Stimulated activated naive CD4-positive, alpha-beta T cell treated with Interleukin-2 at 50 U/mL for 16 hours (primary cell): Measurements from ENCODE around the gene WDR18.
A peak's percentile ranks its signal among the peaks of the same experiment; 100 is the strongest.

ENCODE experiments used
- DNase-seq: peaks from one replicate; lab custom pipeline; 2025; lab: John Stamatoyannopoulos, UW

The WDR18 gene

GRCh38 chr19:984165-984967 is at the start of gene WDR18:
WDR18 (plus strand) TSS chr19:984345; CDS start chr19:984354, 9 bp downstream.
- DNase-seq, result peak; percentile 89

GRCh38 chr19:934865-935479 is 49.2 kb upstream of the WDR18 start:
- no peak for DNase-seq

GRCh38 chr19:936175-936546 is 48.0 kb upstream of the WDR18 start:
- no peak for DNase-seq

DNA sequence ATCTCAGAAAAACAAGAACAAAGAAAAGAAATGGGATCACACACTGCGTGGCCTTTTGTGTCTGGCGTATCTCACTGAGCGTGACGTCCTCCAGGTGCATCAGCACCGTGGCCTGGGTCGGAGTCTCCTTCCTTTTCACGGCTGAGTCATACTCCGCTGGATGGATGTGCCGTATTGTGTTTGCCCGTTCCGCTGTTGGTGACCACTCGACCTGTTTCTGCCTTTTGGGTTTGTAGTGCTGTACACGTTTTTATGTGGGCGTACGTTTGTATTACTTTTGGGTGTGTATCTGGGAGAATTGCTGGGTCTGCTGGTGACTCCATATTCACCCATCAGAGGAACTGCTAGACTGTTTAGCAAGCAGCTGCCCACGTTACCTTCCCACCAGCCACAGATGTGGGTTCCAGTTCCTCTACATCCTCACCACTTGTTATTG is 46.9 kb upstream of the WDR18 start:
- DNase-seq, result peak; percentile 61

GRCh38 chr19:938233-938923 is 45.8 kb upstream of the WDR18 start:
- no peak for DNase-seq

- no peak for DNase-seq
These were observed 44.7 kb upstream of the WDR18 start for GRCh38 chr19:939439-939838.

GRCh38 chr19:939922-940321 is 44.2 kb upstream of the WDR18 start:
- DNase-seq, result no peak

DNA sequence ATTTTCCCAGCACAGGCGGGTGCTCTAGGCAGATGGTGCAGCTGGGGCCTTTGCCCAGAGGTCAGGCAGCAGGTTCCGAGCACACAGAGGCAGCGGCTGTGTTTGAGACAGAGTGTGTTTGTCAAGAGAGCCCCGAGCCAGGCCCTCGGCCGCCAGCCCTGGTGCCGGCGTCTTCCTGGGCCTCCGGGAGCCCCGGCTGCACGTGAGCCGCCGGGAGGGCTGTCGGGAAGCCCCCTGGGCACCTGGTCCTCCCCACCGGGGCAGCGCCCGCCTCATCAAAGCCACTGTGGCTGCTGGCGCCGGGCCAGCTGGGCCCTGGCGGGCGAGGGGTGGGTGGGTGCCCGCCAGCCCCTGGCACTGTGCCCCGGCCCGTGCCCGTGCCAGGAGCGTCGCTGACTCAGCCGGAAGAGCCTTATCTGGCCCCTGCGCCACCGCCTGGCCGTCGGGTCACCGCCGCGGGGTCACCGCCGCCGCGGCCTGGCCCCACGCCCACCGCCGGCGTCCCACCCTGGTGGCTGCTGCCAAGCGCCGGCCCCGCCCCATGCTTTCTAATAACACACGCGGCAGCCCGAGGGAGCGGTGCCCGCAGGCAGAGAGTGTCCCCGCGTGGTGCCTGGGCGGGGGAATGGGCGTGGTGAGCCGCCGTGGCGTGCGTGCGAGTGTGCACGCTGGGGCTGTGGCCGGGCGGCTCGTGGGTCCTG is 43.4 kb upstream of the WDR18 start:
- DNase-seq, result peak; percentile 66

DNA sequence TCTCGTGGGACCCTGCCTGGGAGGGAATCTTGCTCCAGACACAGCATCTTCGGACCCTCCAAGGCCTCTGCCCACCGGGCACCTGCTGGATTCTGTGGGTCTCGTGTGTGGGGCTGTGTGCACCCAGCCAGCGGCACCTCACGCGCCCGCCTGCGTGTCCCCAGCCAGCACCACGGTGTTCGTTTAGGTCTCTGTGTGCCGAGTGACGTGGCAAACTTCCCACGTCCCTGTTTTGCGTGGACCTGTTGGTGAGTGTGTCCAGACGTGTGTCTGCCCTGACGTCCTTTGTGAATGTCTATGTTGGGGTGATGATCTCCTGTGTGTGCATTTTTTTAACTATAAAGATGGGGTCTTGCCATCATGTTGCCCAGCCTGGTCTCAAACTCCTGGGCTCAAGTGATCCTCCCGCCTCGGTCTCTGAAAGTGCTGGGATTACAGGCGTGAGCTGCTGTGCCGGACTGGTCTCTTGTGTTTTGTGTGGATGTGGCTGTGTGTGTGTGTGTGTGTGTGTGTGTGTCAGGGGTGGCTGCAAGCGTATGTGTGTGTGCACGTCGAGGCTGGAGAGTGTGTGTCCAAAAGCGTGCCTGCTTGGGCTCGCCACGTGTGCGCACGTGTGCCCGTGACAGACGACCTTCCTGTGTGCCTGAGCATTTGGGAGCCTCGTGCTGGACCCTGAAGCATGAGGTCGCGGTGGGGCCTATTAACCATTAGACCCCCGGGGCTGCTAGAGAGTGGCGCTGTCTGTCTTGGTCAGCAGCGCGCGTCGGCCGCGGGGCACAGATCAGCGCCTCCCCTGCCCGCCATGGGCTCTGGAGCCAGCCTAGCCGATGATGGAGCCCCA is 42.6 kb upstream of the WDR18 start:
- no peak for DNase-seq

DNA sequence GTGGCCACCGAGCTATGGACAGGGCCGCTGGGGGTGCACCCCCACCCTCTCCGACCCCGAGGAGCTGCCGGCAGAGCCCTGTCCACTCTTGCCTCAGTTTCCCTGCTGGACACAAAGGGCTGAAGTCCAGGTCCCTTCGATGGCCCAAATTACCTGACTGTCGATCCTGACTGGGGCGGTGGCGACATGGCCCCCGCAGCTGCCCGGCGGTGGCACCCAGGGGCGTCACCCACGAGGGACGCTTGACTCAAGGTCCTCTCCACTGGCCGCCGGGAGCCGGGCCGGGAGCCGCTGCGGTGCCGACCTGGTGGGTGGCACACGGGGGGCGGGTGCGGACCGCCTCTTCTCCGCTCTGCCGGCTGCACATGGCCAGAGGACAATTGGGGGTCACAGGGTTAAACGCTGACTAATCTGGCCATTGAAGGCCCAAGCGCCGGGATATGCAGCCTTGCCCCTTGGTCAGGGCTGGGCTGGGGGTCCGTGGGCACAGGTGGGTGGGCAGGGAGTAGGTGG is 42.0 kb upstream of the WDR18 start:
- no peak for DNase-seq

DNA sequence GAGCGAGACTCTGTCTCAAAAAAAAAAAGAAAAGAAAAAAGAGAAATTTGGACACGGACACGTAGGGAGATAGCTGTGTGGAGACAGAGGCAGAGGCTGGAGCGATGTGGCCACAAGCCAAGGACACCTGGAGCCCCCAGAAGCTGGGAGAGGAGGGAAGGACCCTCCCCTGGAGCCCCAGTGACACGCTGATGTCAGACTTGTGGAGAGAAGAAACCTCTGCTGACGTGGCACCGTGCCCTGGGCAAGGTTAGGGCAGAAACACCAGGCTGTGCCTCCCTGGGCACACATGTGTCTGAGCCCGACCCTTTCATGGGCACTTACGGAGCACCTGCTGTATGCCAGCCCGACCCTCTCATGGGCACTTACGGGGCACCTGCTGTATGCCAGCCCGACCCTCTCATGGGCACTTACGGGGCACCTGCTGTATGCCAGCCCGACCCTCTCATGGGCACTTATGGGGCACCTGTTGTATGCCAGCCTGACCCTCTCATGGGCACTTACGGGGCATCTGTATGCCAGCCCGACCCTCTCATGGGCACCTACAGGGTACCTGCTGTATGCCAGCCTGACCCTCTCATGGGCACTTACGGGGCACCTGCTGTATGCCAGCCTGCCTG is 40.5 kb upstream of the WDR18 start:
- no peak for DNase-seq

GRCh38 chr19:944171-944567 is 40.0 kb upstream of the WDR18 start:
- no peak for DNase-seq

DNA sequence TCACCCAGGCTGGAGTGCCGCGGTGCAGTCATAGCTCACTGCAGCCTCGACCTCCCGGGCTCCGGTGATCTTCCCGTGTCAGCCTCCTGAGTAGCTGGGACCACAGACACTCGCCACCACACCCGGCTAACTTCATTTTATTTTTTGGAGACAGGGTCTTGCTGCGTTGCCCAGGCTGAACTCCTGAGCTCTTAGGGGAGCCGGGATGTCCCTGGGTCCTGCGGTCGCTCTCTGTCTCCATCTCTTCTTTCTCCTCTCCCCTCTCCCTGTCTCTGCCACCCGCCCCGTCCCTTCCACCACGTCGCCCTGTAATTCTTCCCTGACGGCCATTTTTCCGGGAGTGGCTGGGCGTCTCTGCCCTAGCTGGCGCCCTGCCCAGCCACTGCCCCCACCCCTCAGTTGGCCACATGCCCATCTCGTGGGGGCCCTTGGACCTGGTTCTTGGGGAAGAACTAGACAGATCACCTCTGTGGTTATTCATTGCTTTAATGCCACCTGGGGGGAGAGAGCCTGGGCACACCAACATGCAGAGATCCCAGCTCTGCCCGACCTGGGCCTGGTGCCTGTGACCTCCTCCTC is 39.4 kb upstream of the WDR18 start:
- no peak for DNase-seq

DNA sequence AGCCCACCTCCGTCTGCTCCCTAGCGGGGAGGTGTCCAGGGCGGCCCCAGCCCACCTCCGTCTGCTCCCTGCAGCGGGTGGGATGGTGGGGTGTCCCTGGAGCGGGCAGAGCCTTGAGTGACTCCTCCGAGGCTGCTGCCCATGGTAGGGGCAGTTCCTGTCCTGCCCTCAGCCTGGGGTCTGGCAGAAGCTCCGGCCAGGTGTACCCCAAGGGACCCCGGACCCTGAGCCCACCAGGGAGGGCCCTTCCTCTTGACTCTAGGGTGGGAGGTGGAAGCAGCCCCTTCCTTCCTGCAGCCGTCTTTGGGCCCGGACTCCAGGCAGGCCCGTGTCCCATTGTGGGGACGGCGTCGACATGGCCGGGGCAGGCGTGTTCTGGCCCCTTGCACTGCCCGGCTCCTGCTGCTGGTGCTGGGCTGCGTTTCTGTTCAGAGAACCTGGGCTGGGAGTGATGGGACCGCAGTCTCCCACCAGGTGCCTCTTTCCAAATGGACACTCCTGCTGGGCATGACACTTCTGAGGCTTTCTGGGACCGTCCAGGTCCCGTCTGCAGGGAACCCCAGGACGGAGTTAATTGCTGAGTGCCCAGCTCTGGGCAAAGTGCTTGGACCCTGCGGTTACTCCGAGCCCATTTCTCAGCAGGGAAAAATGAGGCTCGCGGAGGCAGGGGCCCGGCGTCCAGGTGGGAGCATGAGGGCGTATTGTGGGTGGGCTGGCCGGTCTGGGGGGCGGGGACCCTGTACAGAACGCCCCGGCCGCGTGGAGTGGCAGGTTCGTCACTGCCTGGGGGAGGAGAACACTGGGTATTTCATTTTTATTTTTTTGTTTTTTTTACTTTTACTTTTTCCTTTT is 38.5 kb upstream of the WDR18 start:
- DNase-seq, result no peak

DNA sequence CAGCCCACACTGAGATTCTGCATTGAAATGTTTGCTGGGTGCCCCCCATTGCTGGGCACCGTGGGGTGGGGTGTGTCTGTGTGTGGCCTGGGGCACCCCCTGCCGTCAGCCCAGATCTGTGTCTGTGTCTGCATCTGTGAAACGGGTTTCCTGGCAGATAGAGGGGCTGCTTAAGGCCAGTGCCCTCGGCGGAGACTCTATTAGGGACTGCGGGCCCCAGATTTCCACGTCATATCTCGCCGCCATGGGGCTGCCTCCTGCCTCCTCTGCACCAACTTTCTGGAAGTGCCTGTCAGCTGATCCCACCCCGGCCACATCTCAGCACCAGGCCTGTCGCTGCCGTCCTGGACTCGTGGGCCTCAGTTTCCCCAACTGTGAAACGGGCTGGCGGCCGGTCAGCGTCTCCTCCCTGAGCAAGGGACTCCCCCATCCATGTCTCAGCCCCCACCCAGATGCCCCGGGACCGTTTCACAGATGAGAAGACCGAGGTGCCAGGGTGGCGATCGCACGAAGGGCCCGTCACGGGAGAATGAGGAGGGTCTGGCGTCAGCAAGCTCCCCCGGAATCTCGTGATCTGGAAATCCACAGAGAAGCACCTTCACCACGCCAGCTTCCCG is 36.9 kb upstream of the WDR18 start:
- no peak for DNase-seq

- no peak for DNase-seq
These were observed 36.2 kb upstream of the WDR18 start for GRCh38 chr19:947707-948539.

DNA sequence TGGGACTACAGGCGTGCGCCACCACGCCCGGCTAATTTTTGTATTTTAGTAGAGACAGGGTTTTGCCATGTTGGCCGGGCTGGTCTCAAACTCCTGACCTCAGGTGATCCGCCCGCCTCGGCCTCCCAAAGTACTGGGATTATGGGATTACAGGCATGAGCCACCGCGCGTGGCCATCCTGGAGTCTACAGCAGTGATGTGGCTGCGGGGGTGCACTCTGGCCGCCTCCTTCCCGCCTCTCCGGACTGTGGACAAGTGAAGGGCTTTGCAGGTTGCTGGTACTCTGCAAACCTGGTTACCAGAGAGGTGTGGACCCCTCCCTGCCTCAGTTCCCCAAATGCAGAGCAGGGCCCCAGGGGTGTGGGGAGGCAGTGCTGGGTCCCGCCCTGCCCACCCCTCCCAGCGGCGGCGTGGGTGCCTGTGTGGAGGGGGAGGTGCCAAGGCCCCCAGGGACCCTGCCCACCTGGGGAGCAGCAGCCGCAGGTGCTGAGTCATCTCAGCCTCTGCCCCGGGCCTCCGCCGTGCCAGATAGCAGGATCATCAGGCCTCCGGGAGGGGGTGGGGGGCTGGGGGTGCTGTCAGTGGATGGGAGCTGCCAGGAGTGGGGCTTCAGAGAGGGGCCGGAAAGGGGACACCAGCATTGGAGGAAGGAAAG is 35.2 kb upstream of the WDR18 start:
- no peak for DNase-seq
